ENCODE results near the gene SLC37A2.

Gene SLC37A2

DNA sequence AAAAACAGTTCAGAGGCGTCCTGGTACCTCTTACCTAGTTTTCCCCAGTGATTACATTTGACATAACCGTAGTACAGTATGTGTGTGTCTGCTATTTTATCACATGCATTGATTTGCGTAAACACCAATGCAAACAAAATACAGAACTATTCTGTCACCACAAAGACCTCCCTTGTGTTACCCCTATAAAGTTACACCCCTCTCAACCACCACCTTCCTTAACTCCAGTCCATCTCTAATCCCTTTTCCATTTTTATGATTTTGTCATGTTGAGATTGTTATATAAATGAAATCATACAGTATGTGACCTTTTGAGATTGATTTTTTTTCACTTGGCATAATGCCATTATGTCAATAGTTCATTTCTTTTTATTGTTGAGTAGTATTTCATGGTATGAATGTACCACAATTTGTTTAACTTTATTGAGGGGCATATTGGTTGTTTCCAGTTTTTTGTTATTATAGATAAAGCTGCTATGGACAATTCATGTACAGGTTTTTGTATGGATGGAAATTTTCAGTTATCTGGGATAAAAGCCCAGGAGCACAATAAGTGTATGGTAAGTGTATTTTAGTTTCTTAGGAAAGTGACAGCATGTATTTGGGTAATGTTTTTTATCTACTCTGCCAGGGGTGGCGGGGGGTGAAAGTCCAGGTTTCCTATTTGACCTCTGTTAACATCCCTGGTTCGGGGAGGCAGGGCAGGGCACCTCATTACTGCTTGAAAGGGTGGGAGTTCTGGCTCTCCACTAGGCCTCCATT lies 6.0 kb upstream of the SLC37A2 start:
- Histone ChIP-seq H3K27ac (ENCODE audit: low read depth, low read length) (no peak overlapping the region), H3K9ac (ENCODE audit: low read length) (no peak overlapping the region), H3K4me3 (ENCODE audit: low read depth in 1 of 2, low read length in 2 of 2) (no peak overlapping the region), H3K27me3 (ENCODE audit: control insufficient read depth in 1 of 2, insufficient read depth in 2 of 2, low read length in 2 of 2) (no peaks in the 10 kb centered on the region), H3K4me1 (ENCODE audit: insufficient read depth, low read length) (no peaks in the 10 kb centered on the region), H3K9me3 (ENCODE audit: low read length) (no peaks in the 10 kb centered on the region), H3K36me3 (ENCODE audit: insufficient read depth, low read length) (no peaks in the 10 kb centered on the region)

DNA sequence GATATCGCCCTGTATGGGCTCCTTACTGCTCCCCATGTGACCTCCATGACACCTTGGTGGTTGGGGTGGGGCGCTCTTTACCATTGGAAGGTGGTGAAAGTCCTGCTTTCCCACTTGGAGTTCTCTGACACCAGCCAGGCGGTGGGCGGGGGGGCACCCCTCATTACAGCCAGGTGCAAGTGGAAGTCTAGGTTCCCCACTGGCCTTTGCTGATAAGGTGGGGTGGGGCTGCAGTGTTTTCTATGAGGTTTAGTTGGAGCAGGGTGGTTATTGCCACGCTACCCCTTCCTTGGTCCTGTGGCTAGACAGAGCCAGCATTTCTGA lies 5.5 kb upstream of the SLC37A2 start:
- Histone ChIP-seq H3K4me1 (ENCODE audit: insufficient read depth, low read length) (no peaks in the 10 kb centered on the region), H3K4me3 (ENCODE audit: low read depth in 1 of 2, low read length in 2 of 2) (no peak overlapping the region), H3K9ac (ENCODE audit: low read length) (no peak overlapping the region), H3K9me3 (ENCODE audit: low read length) (no peaks in the 10 kb centered on the region), H3K27ac (ENCODE audit: low read depth, low read length) (no peak overlapping the region), H3K27me3 (ENCODE audit: control insufficient read depth in 1 of 2, insufficient read depth in 2 of 2, low read length in 2 of 2) (no peaks in the 10 kb centered on the region), H3K36me3 (ENCODE audit: insufficient read depth, low read length) (no peaks in the 10 kb centered on the region)

DNA sequence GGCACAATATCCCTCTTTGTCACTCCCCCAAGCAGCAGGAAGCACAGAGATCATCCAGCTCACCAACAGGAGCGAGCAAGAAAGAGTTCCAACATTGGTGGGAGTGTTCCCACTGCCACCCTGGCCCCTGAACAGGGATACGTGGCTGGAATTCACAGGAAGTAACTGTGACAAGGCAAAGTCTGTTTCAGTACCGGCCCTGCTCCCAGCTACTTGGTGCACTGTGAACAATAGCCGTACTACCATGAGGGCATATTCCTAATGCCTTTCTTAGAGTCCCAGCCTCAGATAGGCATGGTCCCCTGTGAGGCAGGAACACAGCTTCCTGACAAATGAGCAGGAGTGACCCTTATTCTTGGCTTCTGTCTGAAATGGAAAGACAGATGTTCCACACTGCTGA lies 1.8 kb upstream of the SLC37A2 start:
- Histone ChIP-seq H3K36me3 (ENCODE audit: insufficient read depth, low read length) (no peaks in the 10 kb centered on the region), H3K4me3 (ENCODE audit: low read depth in 1 of 2, low read length in 2 of 2) (no peak overlapping the region), H3K9ac (ENCODE audit: low read length) (no peak overlapping the region), H3K27me3 (ENCODE audit: control insufficient read depth in 1 of 2, insufficient read depth in 2 of 2, low read length in 2 of 2) (peaks cover 0 to 5% of the 10 kb centered on the region in 2 donors), H3K27ac (ENCODE audit: low read depth, low read length) (no peak overlapping the region), H3K4me1 (ENCODE audit: insufficient read depth, low read length) (peaks cover 6% of the 10 kb centered on the region), H3K9me3 (ENCODE audit: low read length) (no peaks in the 10 kb centered on the region)

DNA sequence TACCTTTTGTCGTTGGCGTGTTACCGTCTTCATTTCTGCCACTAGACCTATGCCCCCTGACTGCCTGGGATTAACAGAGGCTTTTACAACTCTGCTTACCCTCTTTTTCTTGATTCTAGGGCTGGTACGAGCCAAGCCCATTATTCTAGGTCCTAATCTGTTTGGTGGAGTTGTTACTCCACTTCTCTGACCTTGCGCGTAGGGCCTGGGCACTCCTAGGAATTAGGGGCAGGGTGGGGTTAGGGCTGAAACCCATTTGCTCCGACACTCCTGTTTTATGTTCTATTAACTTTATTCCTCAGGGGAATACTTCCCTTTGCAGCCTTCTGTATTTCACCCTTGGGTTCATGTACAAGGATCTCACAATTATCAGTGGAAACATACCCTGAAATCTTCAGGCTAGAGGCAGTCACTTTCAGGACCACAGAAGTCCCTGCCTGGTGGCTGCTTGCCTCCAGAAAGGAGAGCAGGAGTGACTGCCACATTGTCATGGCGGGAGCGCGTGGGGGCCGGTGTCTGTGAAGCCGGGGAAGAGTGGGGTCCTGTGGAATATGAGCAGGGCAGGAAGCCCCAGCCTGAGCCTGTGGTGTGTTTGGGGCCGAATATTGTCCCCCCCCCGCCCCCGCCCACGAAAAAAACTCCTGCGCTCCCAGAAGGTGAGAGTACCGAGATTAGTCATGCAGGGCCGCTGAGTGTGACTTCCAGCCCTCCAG lies 731 bp upstream of the SLC37A2 start:
- no peaks in the 10 kb centered on the region for H3K36me3 ChIP-seq (ENCODE audit: insufficient read depth, low read length)

DNA sequence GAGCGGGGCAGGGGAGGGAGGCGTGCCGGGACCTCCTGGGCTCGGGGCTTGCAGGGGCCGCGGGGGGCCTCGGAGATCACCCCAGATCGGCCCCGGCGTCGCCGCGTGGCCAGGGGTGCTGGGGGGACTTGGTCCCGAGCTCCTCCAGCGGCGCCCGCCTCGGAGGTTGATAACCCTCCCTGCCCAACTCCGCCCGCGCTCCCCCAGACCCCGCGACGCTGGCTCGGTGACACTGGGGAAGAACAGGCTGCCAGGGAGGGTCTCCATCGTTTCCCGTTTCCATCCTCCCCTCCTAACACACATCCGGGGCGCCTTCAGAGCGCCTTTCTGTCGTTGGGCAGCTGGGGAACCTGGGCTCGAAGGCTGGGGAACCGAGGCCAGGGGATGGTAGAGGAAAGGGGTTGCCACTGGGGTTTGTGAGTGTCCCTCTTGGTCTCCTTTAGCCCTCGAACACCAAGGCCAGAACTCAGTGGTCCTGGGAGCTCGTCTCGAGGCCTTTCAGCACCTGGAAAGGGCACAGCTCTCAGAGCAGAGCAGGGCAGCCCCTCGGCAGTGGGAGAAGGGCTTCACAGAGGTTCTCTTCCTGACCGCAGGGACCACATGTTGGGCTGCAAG lies 431 bp downstream of the SLC37A2 start:
- no peak overlapping the region for H3K27ac ChIP-seq (ENCODE audit: low read depth, low read length)
- peak overlapping the region; percentile 63 to 70 for H3K4me3 ChIP-seq (ENCODE audit: low read depth in 1 of 2, low read length in 2 of 2)
- no peak overlapping the region for H3K9ac ChIP-seq (ENCODE audit: low read length)
- H3K4me1 ChIP-seq (ENCODE audit: insufficient read depth, low read length) = peaks cover 6% of the 10 kb centered on the region
- no peaks in the 10 kb centered on the region for H3K9me3 ChIP-seq (ENCODE audit: low read length)
- H3K27me3 ChIP-seq (ENCODE audit: control insufficient read depth in 1 of 2, insufficient read depth in 2 of 2, low read length in 2 of 2) = peaks cover 0 to 5% of the 10 kb centered on the region in 2 donors
- H3K36me3 ChIP-seq (ENCODE audit: insufficient read depth, low read length) = no peaks in the 10 kb centered on the region

More for the DNA sequence above, 731 bp upstream of the SLC37A2 start:
- Histone ChIP-seq H3K9me3 (ENCODE audit: low read length) (no peaks in the 10 kb centered on the region), H3K9ac (ENCODE audit: low read length) (no peak overlapping the region), H3K4me3 (ENCODE audit: low read depth in 1 of 2, low read length in 2 of 2) (peak overlapping the region; percentile 63 to 70), H3K4me1 (ENCODE audit: insufficient read depth, low read length) (peaks cover 6% of the 10 kb centered on the region), H3K27ac (ENCODE audit: low read depth, low read length) (peak overlapping the region; percentile 29), H3K27me3 (ENCODE audit: control insufficient read depth in 1 of 2, insufficient read depth in 2 of 2, low read length in 2 of 2) (peaks cover 0 to 5% of the 10 kb centered on the region in 2 donors)

DNA sequence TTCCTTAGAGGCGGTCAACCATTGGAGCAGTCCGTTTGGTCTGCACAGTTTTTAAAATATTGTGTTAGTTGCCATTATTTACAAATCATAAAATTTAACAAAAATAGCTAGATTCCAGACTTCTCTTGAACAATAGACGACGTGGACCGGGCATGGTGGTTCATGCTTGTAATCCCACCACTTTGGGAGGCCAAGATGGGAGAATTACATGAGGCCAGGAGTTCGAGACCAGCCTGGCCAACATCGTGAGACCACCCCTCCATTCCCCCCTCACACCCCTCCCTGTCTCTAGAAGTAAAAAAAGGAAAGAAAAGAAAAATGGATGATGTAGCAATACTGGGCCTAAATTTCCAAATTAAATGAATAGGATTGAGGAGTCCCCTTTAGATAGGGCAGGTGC lies 965 bp downstream of the SLC37A2 start:
- peak overlapping the region in 1 of 2 donors; percentile 70 for H3K4me3 ChIP-seq (ENCODE audit: low read depth in 1 of 2, low read length in 2 of 2)

DNA sequence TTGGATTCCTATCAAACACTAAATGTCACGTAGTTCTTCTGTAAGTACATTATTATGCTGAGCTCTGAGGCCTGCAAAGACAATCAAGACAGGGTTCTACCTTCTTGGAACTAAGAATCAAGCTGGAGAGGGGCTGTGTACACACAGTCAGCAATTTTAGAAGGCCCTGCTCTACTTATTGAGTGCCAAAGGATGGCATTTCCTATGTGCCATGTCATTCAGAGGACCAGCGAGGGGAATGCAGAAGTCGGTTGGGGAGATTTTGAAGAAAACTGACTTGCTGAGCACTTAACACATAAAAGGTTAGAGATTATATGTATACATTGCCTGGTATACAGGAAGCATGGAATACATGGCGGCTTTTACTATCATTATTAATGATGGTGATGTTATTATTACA lies 5.3 kb downstream of the SLC37A2 start:
- Histone ChIP-seq H3K4me1 (ENCODE audit: insufficient read depth, low read length) (peaks cover 6% of the 10 kb centered on the region), H3K4me3 (ENCODE audit: low read depth in 1 of 2, low read length in 2 of 2) (no peak overlapping the region), H3K27me3 (ENCODE audit: control insufficient read depth in 1 of 2, insufficient read depth in 2 of 2, low read length in 2 of 2) (peaks cover 0 to 5% of the 10 kb centered on the region in 2 donors), H3K36me3 (ENCODE audit: insufficient read depth, low read length) (no peaks in the 10 kb centered on the region), H3K9me3 (ENCODE audit: low read length) (no peaks in the 10 kb centered on the region), H3K27ac (ENCODE audit: low read depth, low read length) (no peak overlapping the region), H3K9ac (ENCODE audit: low read length) (no peak overlapping the region)

More for the DNA sequence above, 965 bp downstream of the SLC37A2 start:
- no peaks in the 10 kb centered on the region for H3K36me3 ChIP-seq (ENCODE audit: insufficient read depth, low read length)
- peaks cover 0 to 5% of the 10 kb centered on the region in 2 donors for H3K27me3 ChIP-seq (ENCODE audit: control insufficient read depth in 1 of 2, insufficient read depth in 2 of 2, low read length in 2 of 2)
- H3K9me3 ChIP-seq (ENCODE audit: low read length) = no peaks in the 10 kb centered on the region
- H3K9ac ChIP-seq (ENCODE audit: low read length) = no peak overlapping the region
- H3K27ac ChIP-seq (ENCODE audit: low read depth, low read length) = no peak overlapping the region
- H3K4me1 ChIP-seq (ENCODE audit: insufficient read depth, low read length) = peaks cover 6% of the 10 kb centered on the region

DNA sequence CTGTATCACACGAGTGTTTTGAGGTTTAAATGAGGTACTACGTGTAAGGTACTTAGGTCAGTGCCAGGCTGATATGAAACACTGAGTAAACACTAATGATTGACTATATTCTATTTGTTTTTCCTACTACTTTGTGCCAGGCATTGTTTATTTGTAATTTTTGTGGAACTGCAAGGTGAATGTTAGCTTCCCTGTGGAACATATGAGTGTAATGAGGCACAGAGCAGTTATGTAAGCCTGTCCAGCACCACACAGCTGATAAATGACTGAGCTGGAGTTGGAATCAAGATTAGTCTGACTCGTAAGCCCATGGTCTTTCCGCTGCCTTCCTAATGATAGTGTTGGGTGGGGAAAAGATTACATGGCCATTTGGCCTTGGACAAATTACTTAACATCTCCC lies 5.9 kb downstream of the SLC37A2 start:
- Histone ChIP-seq H3K27me3 (ENCODE audit: control insufficient read depth in 1 of 2, insufficient read depth in 2 of 2, low read length in 2 of 2) (peaks cover 0 to 5% of the 10 kb centered on the region in 2 donors), H3K4me1 (ENCODE audit: insufficient read depth, low read length) (peaks cover under 1% of the 10 kb centered on the region), H3K9me3 (ENCODE audit: low read length) (no peaks in the 10 kb centered on the region), H3K27ac (ENCODE audit: low read depth, low read length) (no peak overlapping the region), H3K36me3 (ENCODE audit: insufficient read depth, low read length) (no peaks in the 10 kb centered on the region), H3K9ac (ENCODE audit: low read length) (no peak overlapping the region), H3K4me3 (ENCODE audit: low read depth in 1 of 2, low read length in 2 of 2) (no peak overlapping the region)

DNA sequence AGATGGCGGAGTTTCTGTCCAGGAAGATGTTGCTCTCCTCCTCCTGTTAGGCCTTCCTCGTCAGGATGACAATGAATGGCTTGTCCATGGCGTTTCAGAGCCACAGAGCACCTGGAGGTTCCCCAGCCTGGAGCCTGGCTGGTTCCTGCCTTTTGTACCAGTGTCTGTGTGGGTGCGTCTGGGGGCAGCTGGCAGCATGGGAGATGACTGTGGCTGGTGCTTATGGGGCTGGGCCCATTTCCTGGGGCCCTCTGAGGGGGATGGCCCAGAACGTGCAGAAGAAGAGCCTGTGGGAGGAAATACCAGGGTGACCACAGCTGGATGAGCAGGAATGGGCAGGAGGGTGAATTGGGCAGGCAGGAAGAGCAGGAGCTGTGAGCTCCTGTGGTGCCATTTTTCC lies 6.7 kb downstream of the SLC37A2 start:
- Histone ChIP-seq H3K27me3 (ENCODE audit: control insufficient read depth in 1 of 2, insufficient read depth in 2 of 2, low read length in 2 of 2) (peaks cover 0 to 5% of the 10 kb centered on the region in 2 donors), H3K9ac (ENCODE audit: low read length) (no peak overlapping the region), H3K36me3 (ENCODE audit: insufficient read depth, low read length) (no peaks in the 10 kb centered on the region), H3K9me3 (ENCODE audit: low read length) (no peaks in the 10 kb centered on the region), H3K4me1 (ENCODE audit: insufficient read depth, low read length) (no peaks in the 10 kb centered on the region), H3K4me3 (ENCODE audit: low read depth in 1 of 2, low read length in 2 of 2) (no peak overlapping the region), H3K27ac (ENCODE audit: low read depth, low read length) (no peak overlapping the region)

DNA sequence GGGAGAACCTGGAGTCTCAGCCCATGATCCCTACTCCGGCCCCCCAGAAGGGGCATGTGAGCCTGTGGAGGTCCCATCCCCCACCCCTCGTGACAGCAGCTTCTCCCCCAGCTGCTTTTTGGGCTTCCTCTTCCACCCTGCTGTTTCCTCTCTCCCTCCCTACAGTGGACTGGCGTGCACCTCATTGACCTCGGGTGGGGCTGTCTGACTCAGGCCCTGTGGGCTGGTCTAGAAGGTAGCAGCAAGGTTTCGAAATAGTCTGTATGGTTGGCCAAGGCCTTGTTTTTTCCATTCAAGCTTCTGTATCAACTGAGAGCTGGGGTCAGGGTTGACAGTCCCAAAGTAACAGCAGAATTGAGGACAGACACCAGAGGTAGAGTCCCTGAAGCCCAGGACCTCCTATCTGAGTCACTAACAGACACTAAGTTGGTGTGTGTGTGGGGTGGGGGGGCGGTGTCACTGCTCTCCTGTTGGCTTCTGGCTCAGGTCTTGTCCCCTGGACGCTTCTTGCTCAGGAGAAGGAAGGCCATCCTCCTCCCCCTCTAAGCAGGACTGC lies 7.7 kb downstream of the SLC37A2 start:
- H3K36me3 ChIP-seq (ENCODE audit: insufficient read depth, low read length) = no peaks in the 10 kb centered on the region
- no peak overlapping the region for H3K4me3 ChIP-seq (ENCODE audit: low read depth in 1 of 2, low read length in 2 of 2)
- no peak overlapping the region for H3K27ac ChIP-seq (ENCODE audit: low read depth, low read length)
- no peaks in the 10 kb centered on the region for H3K27me3 ChIP-seq (ENCODE audit: control insufficient read depth in 1 of 2, insufficient read depth in 2 of 2, low read length in 2 of 2)
- H3K4me1 ChIP-seq (ENCODE audit: insufficient read depth, low read length) = no peaks in the 10 kb centered on the region
- H3K9me3 ChIP-seq (ENCODE audit: low read length) = no peaks in the 10 kb centered on the region
- H3K9ac ChIP-seq (ENCODE audit: low read length) = no peak overlapping the region

DNA sequence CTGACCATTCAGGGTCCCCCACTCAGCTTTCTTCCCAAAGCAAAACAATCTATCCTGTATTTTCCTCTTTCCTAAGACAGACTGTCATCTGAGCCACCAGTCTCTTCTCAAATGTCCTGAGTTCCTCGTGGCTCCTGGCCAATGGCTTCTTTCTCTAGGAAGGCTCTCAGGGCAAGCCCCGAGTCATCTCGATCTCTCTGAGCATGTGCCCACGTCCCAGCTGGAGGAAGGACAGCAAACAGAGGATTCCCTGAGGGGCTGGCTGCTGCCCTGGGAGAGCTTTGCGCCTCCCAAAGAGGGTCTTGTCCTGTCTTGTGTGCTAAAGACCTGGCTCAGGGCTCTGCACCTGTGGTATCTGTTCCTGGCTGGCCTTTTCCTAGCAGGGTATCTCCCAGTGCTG lies 8.3 kb downstream of the SLC37A2 start:
- no peak overlapping the region for H3K9ac ChIP-seq (ENCODE audit: low read length)
- no peak overlapping the region for H3K27ac ChIP-seq (ENCODE audit: low read depth, low read length)
- no peaks in the 10 kb centered on the region for H3K4me1 ChIP-seq (ENCODE audit: insufficient read depth, low read length)
- no peak overlapping the region for H3K4me3 ChIP-seq (ENCODE audit: low read depth in 1 of 2, low read length in 2 of 2)
- H3K36me3 ChIP-seq (ENCODE audit: insufficient read depth, low read length) = no peaks in the 10 kb centered on the region
- H3K27me3 ChIP-seq (ENCODE audit: control insufficient read depth in 1 of 2, insufficient read depth in 2 of 2, low read length in 2 of 2) = no peaks in the 10 kb centered on the region
- no peaks in the 10 kb centered on the region for H3K9me3 ChIP-seq (ENCODE audit: low read length)
